ENCODE measurements around the gene OLFM1.

Gene OLFM1

DNA sequence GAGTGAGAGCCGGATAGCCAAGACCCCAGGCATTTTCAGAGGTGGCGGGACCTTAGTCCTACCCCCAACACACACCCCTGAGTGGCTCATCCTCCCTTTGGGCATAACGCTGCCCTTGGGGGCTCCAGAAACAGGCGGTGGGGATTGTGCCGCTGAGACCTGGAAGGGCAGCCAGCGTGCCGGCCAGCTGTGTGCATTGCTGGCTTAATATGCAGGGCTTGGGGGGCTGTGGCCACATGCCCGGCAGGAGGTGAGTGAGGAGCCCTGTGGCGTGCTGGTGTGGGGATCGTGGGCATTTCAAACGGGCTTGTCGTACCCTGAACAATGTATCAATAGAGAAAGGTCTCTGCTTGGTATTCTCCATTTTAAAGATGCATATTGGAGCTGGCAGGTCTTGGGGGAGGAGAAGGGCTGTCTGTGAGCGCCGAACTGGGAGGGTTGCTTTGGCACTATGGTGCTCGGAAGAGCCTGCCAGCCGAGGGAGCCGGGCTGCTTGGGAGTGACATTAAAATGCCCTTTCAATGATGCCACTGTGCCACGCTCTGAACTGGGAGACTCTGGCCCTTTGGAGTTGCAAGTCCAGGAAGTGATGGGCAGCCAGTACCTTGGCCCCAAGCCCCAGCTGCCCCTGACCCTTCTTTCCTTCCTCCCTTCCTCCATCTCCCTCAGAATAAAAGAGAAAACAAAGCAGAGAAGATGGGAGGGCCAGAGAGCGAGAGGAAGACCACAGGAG, 11.2 kb upstream of the OLFM1 start:
- DNase-seq (ENCODE audit: low spot score) (no peak), FAIRE-seq (no peak)

DNA sequence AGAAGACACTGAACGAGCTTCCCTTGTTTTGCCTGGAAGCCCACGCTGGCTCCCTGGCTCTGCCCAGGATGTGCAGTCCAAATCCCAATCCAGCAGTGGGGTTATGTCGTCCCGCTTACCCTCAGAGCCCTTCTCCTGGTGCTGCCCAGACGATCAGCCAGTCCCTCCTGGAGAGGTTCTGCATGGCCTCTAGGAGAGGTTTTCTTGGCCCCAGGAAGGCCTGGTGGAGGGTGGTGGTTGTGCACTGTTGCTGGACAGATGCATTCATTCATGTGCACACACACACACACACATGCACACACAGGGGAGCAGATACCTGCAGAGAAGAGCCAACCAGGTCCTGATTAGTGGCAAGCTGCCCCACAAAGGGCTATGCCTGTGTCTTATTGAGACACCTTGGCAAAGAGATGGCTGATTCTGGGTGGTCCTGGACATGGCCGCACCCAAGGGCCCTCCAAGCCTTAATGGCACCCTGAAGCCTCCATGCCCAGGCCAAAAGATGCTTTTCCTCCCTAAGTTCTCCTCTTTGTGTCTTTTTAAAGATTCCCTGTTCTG, 10.5 kb upstream of the OLFM1 start:
- FAIRE-seq (no peak), DNase-seq (ENCODE audit: low spot score) (no peak)

DNA sequence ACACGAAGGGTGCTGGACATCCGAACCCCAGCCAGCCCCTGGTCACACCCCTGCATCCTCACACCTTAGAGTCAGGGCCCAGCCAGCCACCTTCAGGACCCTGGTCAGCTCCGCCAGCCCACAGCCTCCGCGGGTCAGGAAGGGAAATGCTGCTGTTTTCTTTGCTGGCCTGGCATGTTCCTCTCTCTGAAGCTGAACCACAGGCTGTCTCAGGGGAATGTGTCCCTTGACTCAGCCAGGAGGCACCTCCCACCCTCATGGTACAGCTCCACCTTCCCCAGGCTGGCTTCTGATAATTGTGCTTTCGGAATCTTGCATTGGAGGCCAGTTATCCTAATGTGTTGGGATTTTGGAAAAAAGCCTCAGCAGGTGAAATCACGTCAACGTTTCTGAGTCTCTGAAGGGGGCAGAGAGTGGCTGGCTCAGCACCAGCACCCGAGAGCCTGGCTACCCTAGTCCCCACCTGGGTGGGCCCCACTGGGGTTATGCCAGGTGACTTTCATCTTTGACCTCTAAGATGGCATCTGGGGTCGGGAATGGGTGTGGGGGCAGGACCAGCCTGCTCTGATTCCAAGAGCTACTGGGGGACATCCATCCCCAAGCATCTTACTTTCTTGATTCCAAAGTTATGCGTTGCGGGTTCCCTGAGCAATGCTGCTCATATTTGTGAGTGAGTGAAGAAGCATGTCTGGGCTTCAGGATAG, 9.8 kb upstream of the OLFM1 start:
- DNase-seq (ENCODE audit: low spot score) (no peak), FAIRE-seq (no peak)

DNA sequence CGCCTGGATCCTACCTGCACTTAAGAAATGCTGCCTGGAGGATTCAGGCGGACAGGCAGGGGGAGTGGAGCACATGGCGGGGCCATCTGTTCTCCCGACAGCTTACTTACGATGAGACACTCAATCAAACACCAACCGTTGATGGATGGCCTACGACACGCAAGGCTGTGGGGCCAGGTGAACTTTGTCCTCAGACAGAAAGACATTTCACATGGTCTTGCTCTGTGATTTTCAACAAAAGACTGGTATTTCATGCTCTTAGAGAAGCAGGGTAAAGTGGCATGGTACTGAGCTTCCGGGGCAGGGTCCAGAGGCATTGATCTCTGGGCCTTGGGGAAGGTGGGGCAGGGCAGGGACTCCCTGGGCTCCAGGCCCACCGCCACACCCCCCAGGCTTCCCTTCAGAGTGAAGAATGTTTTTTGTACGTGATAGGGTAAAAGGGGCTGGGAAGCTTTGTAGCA, 9.1 kb upstream of the OLFM1 start:
- FAIRE-seq (no peak), DNase-seq (ENCODE audit: low spot score) (no peak)

DNA sequence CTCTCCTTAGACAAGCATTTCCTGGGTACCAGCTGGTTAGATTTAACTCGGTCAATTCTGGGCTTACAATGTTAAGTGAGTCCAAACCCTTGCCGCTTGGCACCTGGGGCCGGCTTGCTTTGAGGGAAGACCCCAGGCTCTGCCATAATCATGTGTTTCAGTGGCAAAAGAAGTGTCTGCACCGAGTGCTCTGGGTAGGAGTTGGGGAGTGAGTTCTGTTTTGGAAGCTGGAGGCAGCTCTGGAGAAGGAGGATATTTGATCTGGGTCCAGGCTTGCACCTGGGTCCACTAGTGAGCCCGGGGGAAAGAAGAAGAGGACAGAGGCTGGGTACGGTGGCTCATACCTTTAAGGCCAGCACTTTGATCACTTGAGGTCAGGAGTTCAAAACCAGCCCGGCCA, 8.4 kb upstream of the OLFM1 start:
- FAIRE-seq (no peak), DNase-seq (ENCODE audit: low spot score) (no peak)

DNA sequence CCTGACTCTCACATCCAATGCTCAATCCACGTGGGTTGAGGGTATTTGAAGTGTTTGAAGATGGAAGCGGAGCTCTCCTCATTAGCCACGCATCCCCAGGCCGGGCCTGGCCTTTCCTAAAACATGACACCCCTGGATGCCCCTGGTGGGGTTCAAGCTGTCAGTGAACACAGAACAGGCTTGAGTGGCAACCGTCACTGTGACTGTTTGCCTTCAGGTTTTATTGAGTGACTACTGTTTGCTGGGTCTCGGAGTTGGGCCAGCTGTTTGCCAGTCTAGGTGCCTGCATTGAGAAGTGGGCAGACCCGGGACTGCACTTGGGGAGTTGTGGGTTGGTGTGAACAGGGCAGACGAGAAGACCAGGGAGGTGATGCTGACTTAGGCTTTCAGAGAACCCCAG, 7.8 kb upstream of the OLFM1 start:
- DNase-seq (ENCODE audit: low spot score) (no peak), FAIRE-seq (no peak)

DNA sequence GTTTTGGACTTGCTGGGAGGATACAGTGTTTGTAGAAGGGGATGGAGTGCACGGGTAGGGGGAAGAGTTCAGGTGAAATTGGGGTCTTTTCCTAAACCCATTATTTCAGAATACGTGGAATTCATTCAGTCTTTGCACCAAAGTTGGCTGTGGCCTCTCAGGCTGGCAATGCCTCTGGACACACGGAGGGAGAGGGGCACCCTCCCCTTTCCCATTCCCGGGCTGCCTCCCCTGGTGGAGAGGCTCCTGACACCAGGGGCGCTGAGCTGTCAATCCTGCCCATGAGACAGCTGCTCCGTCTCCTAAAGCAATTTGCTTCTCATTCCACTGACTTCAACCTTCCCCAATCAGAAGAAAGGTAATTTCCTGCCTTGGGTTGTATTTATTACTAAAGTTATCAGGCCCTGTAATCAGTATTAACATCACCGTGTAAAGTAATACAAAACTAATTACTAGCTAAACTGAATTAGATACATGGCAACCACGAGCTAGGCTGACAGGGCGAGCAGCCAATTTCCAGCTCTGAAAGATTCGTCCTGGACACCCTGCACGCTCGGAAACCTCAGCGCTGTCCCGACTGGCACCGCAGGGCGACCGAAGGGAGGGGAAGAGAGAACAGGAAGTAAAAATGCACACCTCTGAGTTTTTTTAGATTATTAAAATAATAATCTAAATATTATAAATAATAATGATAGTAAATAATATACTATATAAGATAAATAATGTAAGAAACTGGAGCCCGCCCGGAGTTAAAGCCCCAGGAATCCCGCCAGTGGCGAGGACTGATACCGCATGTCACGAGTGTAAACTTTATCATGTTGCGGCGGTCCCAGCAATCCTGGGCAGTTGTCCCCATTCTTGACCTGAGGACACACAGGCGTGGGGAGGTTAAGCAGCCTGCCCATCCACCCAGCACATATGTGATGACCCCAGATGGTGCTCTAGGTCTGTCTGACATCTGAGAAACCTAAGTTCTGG, 6.9 kb upstream of the OLFM1 start:
- no peak for FAIRE-seq

DNA sequence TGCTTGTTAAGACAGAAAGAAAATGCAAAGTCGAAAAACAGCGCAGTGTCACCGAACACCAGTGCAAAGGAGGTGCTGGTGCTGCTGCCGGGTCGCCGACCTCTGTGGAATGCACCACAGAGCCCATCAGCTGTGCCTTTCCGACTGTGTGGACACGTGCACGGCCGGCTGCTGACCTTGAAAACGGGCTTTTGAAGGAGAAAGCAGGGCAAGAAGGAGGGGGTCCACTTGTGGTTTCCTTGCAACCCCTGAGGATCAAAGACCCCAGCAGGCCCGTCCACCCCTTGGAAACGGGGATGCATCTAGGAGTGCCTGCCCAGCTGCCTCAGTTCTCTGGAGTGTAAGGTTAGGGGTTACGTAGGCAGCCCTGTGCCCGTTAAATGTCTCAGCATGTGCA, 6.2 kb upstream of the OLFM1 start:
- DNase-seq (ENCODE audit: low spot score) (no peak), FAIRE-seq (no peak)

More for the DNA sequence above, 6.9 kb upstream of the OLFM1 start:
- no peak for DNase-seq (ENCODE audit: low spot score)

DNA sequence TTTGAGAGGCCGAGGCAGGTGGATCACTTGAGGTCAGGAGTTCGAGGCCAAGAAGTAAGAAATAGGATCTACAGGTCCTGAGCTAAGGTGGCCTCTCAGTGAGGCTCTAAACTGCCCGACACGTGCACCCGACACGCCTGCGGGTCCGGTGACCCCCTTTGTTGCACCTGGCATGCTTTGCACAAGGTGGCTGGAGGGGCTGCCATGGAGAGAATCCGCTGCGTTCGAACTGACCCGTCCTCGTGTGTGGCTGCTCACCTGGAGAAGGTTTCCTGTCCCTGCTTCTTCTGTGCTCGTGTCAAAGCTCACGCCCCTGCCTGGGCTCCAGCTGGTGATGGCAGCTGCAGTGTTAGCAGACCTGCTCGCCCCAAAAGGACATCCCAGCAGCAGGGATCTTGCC, 5.7 kb upstream of the OLFM1 start:
- no peak for DNase-seq (ENCODE audit: low spot score)
- FAIRE-seq = no peak

DNA sequence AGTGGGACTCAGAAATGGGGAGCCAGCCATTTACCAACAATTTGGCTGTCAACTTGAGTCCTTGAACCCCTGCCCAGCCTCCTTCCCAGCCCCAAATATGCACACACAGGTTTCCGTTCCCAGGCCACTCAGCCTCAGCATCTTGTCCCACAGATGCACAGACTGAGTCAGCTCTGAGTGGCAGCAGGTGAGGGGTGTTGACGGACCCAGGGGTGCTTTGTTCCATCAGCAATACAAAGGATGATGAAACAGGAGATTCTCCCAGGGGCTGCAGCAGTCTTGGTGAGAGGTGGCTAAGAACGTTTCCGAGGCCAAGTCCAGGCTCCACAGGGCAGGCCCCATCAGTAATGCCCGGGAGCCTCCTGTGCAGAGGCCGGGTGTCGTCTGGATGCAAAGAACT, 4.9 kb upstream of the OLFM1 start:
- FAIRE-seq (no peak), DNase-seq (ENCODE audit: low spot score) (no peak)

DNA sequence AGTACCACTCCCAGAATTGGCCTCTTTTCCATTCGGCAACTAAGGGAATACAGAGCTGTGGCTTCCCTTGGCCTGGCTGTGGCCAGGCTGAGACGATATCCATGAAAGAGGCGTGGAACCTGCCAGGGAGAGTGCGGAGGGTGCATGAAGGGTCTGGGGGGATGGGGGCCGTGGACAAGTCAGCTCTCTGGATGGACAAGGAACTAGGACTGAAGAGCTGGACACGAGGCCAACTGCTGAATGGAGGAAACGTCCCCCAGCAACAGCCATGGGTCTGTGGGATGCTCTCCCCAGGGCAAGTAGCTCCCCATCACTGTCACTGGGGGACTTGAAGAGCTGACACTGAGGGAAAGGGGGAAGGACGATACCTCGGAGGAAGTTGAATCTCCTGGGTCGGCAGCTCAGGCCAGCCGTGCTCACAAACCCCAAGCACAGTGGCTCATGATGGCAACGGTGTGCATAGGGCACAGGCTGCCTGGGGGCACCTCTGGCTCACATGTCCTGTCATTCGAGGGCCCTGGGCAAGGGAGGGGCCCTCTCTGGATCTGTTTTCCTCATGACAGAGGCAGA, 4.1 kb upstream of the OLFM1 start:
- DNase-seq (ENCODE audit: low spot score) = no peak
- no peak for FAIRE-seq

DNA sequence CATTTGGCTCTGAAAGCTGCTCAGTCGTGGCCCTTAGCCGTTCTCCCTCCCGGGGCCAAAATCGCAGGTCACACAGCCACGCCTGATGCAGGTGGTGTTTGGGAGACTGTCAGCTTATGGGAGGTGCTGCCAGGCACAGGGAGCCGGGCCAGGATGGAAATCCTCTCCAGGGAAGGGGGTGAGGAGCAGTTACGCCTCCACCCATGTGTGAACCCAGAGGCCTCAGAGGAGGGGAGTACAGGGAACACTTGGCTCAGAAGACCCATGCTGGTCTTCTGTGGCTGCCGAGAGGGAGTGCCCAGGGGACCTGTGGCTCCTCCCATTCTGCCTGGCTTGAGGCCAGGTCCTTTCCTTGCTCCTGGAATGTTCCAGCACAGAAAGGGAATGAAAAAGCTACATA, 3.6 kb upstream of the OLFM1 start:
- no peak for FAIRE-seq
- DNase-seq (ENCODE audit: low spot score) = no peak

DNA sequence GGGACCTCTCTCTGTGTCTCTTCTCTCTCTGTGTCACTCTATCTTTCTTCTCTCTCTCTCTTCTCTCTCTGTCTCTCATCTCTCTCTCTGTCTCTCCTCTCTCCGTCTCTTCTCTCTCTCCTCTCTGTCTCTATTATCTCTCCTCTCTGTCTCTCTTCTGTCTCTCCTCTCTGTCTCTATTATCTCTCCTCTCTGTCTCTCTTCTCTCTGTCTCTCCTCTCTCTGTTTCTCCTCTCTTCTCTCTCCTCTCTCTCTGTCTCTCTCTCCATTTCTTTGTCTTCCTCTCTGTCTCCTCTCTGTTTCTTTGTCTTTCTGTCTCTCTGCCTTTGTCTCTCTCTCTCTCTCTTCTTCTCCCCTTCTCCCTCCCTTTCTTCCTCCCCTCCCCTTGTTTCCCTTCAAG, 3.2 kb upstream of the OLFM1 start:
- DNase-seq (ENCODE audit: low spot score) (no peak), FAIRE-seq (no peak)

DNA sequence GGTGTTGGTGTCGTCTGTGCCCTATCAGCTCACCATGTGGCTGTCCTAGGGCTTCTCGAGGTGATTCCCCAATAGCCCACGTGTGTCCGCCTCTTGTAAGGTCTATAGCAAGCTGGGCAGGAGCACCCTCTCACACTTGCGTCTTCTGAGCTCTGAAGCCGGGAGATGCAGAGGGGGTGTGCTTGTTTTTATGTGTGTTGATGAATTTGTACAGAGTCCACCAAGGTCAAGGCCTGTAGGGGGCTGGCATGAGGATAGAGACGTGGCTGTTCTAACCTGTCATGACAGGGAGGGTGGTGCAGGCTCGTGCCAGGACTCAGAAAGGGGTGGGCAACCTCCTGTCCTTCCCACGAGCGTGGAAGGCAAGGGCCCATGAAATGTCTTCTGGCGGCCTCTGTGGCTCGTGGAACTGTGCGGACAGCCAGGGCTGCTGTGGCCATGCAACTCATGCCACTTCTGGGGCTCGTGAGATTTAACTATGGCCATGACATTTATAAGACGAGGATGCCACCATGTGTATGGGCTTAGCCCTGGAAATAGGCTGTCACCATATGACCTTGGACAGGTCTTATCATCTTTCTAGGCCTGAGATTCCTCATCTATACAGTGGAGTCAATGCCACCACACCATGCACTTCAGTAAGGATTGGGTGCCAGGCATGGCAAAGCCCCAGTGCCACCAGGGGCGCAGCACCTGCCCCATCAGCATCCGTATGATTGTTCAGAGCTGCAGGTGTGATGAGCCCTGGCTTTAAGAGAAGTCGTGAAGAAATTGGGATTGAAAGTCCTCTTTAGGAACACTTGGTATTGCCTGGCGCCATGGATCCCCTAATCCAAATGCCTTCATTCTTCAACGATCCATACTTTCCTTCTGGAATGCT, 2.3 kb upstream of the OLFM1 start:
- FAIRE-seq (no peak), DNase-seq (ENCODE audit: low spot score) (no peak)

DNA sequence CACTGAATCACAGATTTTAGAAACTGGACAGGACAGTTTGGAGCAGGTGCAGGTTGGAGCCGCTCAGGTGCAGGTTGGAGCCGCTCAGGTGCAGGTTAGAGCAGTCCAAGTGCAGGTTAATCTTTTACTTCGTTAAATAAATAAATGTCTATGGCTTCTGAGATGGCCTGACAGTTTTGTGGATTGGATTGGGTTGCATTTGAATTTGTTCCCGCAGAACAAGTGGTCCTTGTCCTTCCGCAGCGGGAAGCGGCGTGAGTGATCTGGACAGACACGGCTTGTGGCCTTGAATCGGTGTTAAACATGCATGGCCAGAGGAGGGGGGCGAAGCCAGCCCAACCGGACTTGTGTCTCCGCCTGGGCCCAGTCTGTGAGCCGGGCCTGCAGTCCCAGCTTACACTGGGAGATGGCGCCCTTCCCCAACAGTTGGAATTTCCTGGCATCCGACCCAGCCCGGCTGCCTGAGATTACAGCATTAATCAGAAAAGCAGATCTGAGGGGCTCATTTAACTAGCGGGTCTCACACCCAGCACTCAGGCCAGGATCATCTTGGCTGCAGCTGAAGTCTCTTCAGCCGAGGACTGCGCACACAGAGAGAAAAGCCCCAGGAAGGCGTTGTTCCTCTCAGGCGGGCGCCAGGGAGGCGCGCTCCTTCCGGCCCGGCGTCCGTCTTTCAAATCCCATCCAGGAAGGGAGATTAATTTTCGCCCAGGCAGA, 1.5 kb upstream of the OLFM1 start:
- FAIRE-seq (no peak), DNase-seq (ENCODE audit: low spot score) (peak; percentile 20)

DNA sequence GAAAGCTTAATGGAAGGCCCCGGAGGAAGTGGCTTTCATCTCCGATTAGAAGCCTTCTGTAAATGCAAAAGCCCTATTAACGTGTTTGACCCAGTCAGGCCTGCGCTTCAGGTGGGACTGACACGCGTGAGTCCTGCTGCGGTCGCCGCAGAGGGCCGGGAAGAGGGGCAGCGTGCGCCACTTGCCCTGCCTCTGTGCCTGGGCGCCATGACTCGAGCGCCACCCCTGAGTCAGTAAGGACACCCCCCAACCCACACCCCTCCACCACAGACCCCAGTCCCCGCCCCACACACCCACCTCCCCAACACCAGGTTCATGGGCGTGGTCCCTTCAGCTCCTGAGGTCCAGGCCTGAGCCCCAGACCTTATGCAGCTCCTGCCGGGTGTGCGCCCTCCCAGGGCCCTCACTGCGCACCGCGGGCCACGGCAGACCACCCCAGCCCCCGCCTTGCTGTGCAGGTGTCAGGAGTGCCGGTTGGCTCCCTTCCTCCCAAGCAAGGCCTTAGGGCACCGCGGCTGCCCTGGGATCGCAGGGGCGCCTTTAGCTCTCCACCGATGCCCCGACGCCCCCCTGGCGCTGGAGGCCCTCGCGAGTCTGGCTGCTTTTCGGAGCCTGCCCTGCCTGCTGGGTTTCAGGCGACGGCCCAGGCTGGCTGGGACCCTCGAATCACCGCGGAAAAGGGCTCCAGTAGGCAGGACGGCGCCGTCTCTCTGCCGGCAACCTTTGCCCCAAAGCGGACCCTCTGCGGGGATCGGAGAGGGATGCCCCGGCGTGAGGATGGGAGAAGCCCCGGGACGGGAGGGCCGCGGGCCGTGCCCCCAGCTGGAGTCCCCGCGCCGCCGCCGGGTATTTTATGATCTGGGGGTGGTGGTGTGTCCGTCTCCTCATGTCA, 625 bp upstream of the OLFM1 start:
- DNase-seq (ENCODE audit: low spot score) = no peak
- no peak for FAIRE-seq

DNA sequence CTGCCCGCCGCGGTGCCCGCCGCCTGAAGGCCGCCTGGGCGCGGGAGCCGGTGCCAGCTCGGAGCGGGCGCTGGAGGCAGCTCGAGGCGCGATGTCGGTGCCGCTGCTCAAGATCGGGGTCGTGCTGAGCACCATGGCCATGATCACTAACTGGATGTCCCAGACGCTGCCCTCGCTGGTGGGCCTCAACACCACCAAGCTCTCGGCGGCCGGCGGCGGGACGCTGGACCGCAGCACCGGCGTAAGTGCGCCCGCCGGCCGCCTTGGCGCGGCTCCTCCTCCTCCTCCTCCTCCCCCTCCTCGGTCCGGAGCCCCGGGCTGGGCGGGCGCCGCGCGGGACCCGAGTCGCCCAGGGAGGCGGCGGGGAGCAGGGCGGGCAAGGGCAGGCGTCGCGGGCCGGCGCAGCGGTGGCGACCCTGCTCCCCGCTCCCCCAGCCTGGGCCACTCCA, 455 bp downstream of the OLFM1 start:
- no peak for FAIRE-seq
- no peak for DNase-seq (ENCODE audit: low spot score)

DNA sequence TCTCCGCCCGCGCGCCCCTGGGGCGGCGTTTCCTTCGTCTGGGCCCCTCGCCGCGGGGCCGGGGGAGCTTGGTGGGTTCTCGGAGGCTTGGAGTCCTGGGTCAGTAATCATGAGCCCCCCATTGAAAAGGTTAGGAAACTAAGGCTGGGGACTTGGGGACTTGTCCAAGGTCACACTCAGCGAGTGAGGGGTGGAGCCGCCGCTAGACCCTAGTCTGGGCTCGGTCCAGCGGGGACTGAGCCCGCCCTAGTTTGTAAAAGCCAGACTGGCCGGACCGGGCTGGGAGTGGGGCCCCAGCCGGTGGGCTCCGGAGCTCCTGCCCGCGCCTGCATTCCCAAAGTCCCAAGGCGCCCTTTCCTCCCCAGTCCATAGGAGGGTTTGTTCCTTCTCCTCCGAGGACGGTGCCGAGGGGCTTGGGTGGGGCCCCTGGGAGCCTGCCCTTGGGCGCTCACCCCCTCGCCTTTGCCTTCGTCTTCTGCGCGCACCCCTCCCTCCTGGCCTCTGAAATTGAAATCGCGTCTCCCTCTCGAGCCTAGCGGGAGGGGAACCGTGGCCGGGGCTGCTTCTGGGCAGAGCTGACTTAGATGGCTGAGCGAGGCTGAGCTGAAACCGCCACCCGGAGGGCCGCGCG, 995 bp downstream of the OLFM1 start:
- FAIRE-seq = no peak
- no peak for DNase-seq (ENCODE audit: low spot score)
